ENCODE measurements around the gene SDK1.

SDK1 gene

GRCh38 chr7:3300651-3301448, at the start of gene SDK1:
Gene SDK1, plus strand, starts transcription at chr7:3301252. Its CDS starts 335 bp downstream, at chr7:3301587.
- H3K4me3 ChIP-seq (ENCODE audit: low read depth, low read length) = peak within 1 kb of the TSS; percentile 67
- no peaks in the 10 kb centered on the region for H3K9me3 ChIP-seq (ENCODE audit: control insufficient read depth, insufficient read depth, low read depth, low read length)
- ChIA-PET CTCF (interaction anchor here (0.5 to 2.7 kb wide), 6 partner anchors 9 to 305 kb away, joined by 3 to 9 read pairs (median 3); no protein-coding TSS in a partner anchor), POLR2A (interaction anchor here (0.7 kb wide), 1 partner anchor 509 kb away, joined by 8 read pairs; no protein-coding TSS in a partner anchor)
- peak within 1 kb of the TSS; percentile 81; the same call in 1 of the 2 replicates for H3K27ac ChIP-seq (ENCODE audit: extremely low read depth, low read depth, low read length)
- H3K4me1 ChIP-seq (ENCODE audit: control insufficient read depth, insufficient read depth, low read length) = peaks cover 8% of the 10 kb centered on the region; the same call in 1 of the 2 replicates
- no peaks in the 10 kb centered on the region for H3K36me3 ChIP-seq (ENCODE audit: control insufficient read depth in 2 of 2, insufficient read depth in 1 of 2, low read length in 2 of 2)
- TF ChIP-seq ZBTB7A (tag by site-specific recombination; IDR thresholded peaks at IDR 0.05; ENCODE audit: low read depth) (no peak), ZNF248 (tag by site-specific recombination; IDR thresholded peaks at IDR 0.05) (no peak), ZBTB11 (tag by site-specific recombination; conservative IDR thresholded peaks at IDR 0.05; ENCODE audit: low read depth) (no peak), MEIS1 (CRISPR knock-in tag; IDR thresholded peaks at IDR 0.05; ENCODE audit: borderline replicate concordance) (no peak), ZNF311 (tag by site-specific recombination; IDR thresholded peaks at IDR 0.05; ENCODE audit: borderline replicate concordance) (no peak), ZNF214 (tag by site-specific recombination; IDR thresholded peaks at IDR 0.05; ENCODE audit: borderline replicate concordance) (no peak), BCL11A (tag by site-specific recombination; IDR thresholded peaks at IDR 0.05; ENCODE audit: low read depth) (no peak), ZNF677 (tag by site-specific recombination; IDR thresholded peaks at IDR 0.05) (no peak), FEZF1 (tag by site-specific recombination; IDR thresholded peaks at IDR 0.05) (no peak), ZNF530 (tag by site-specific recombination; IDR thresholded peaks at IDR 0.05; ENCODE audit: low read depth) (no peak), ZNF121 (tag by site-specific recombination; IDR thresholded peaks at IDR 0.05) (no peak), YY1 (tag by site-specific recombination; IDR thresholded peaks at IDR 0.05) (no peak), ZFHX2 (tag by site-specific recombination; conservative IDR thresholded peaks at IDR 0.05) (peak; percentile 46; the same call in 1 of the 2 replicates), MYNN (tag by site-specific recombination; IDR thresholded peaks at IDR 0.05; ENCODE audit: borderline replicate concordance) (no peak), HOXC10 (CRISPR knock-in tag; IDR thresholded peaks at IDR 0.05) (no peak), ZBTB8A (tag by site-specific recombination; IDR thresholded peaks at IDR 0.05) (peak; percentile 88), ZNF501 (tag by site-specific recombination; IDR thresholded peaks at IDR 0.05) (no peak), ZNF10 (tag by site-specific recombination; IDR thresholded peaks at IDR 0.05) (no peak), ZNF146 (tag by site-specific recombination; IDR thresholded peaks at IDR 0.05) (no peak), ZNF341 (tag by site-specific recombination; IDR thresholded peaks at IDR 0.05; ENCODE audit: low read depth) (no peak), ZBTB10 (tag by site-specific recombination; IDR thresholded peaks at IDR 0.05) (no peak), GFI1B (tag by site-specific recombination; IDR thresholded peaks at IDR 0.05) (no peak), ZNF629 (tag by site-specific recombination; IDR thresholded peaks at IDR 0.05) (no peak), GLIS1 (tag by site-specific recombination; IDR thresholded peaks at IDR 0.05) (no peak), SP2 (tag by site-specific recombination; IDR thresholded peaks at IDR 0.05) (no peak; the same call in 1 of the 2 replicates), SETDB1 (IDR thresholded peaks at IDR 0.05; ENCODE audit: insufficient read length, low read length) (no peak)
- TF ChIP-seq, protein P1, sequence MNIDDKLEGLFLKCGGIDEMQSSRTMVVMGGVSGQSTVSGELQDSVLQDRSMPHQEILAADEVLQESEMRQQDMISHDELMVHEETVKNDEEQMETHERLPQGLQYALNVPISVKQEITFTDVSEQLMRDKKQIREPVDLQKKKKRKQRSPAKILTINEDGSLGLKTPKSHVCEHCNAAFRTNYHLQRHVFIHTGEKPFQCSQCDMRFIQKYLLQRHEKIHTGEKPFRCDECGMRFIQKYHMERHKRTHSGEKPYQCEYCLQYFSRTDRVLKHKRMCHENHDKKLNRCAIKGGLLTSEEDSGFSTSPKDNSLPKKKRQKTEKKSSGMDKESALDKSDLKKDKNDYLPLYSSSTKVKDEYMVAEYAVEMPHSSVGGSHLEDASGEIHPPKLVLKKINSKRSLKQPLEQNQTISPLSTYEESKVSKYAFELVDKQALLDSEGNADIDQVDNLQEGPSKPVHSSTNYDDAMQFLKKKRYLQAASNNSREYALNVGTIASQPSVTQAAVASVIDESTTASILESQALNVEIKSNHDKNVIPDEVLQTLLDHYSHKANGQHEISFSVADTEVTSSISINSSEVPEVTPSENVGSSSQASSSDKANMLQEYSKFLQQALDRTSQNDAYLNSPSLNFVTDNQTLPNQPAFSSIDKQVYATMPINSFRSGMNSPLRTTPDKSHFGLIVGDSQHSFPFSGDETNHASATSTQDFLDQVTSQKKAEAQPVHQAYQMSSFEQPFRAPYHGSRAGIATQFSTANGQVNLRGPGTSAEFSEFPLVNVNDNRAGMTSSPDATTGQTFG (tag by site-specific recombination; IDR thresholded peaks at IDR 0.05; ENCODE audit: borderline replicate concordance) = no peak
- TF ChIP-seq, protein P2, sequence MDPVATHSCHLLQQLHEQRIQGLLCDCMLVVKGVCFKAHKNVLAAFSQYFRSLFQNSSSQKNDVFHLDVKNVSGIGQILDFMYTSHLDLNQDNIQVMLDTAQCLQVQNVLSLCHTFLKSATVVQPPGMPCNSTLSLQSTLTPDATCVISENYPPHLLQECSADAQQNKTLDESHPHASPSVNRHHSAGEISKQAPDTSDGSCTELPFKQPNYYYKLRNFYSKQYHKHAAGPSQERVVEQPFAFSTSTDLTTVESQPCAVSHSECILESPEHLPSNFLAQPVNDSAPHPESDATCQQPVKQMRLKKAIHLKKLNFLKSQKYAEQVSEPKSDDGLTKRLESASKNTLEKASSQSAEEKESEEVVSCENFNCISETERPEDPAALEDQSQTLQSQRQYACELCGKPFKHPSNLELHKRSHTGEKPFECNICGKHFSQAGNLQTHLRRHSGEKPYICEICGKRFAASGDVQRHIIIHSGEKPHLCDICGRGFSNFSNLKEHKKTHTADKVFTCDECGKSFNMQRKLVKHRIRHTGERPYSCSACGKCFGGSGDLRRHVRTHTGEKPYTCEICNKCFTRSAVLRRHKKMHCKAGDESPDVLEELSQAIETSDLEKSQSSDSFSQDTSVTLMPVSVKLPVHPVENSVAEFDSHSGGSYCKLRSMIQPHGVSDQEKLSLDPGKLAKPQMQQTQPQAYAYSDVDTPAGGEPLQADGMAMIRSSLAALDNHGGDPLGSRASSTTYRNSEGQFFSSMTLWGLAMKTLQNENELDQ (tag by site-specific recombination; IDR thresholded peaks at IDR 0.05; ENCODE audit: low read depth) = no peak

Measured in HEK293 (cell line).